HEK293 (cell line): ENCODE results near the gene CLCN7.

Experiments
- CTCF ChIA-PET: fragments of 350-600 bp; formaldehyde crosslinking; extraction: SDS; loops from one replicate; lab custom pipeline; 2021; ENCODE audit warnings: antibody characterized with exemption; lab: Yijun Ruan, JAX
- POLR2A ChIA-PET: fragments of 300-600 bp; formaldehyde crosslinking; extraction: SDS; loops from one replicate; lab custom pipeline; 2020; ENCODE audit warnings: antibody characterized with exemption, inconsistent platforms; lab: Yijun Ruan, JAX
- H3K27ac ChIP-seq: fragments of 200-500 bp; sonication (Bioruptor generic); 2 replicates; pipeline ENCODE4 v1.5.1; 2014; ENCODE audit warnings: low read depth, low read length, control low read depth, inconsistent platforms; ENCODE audit errors: extremely low read depth
- H3K36me3 ChIP-seq, 2 experiments: fragments of 200-500 bp in 1 of 2; sonication (Bioruptor generic) in 1 of 2; 1 replicate in 1 of 2; 2 replicates in 1 of 2; pipeline ENCODE4 v1.5.1; 2014 to 2017; ENCODE audit warnings: inconsistent platforms in 2 of 2, low read length in 2 of 2; ENCODE audit not compliant: control insufficient read depth in 2 of 2, insufficient read depth in 1 of 2
- H3K4me1 ChIP-seq: fragments of 200-500 bp; sonication (Bioruptor generic); 2 replicates; pipeline ENCODE4 v1.5.1; 2014; ENCODE audit warnings: mild to moderate bottlenecking, low read length, inconsistent platforms; ENCODE audit not compliant: control insufficient read depth, insufficient read depth
- H3K4me3 ChIP-seq: 2 replicates; pipeline ENCODE4 v1.5.1; 2011; ENCODE audit warnings: low read depth, mild to moderate bottlenecking, control low read depth, low read length, moderate library complexity
- H3K9me3 ChIP-seq: fragments of 200-500 bp; sonication (Bioruptor generic); 2 replicates; pipeline ENCODE4 v1.5.1; 2014; ENCODE audit warnings: low read depth, low read length, inconsistent platforms; ENCODE audit not compliant: control insufficient read depth, insufficient read depth
- KLF8 ChIP-seq: fragments of 450-650 bp; formaldehyde crosslinking; IDR thresholded peaks from 2 replicates; pipeline ENCODE4 v1.5.1; 2016; ENCODE audit warnings: missing biosample characterization, missing genetic modification characterization
- WT1 ChIP-seq: fragments of 450-650 bp; formaldehyde crosslinking; IDR thresholded peaks from 2 replicates; pipeline ENCODE4 v1.5.1; 2016; ENCODE audit warnings: missing biosample characterization, missing genetic modification characterization
- YY2 ChIP-seq: fragments of 450-650 bp; formaldehyde crosslinking; IDR thresholded peaks from 2 replicates; pipeline ENCODE4 v1.5.1; 2016; ENCODE audit warnings: missing biosample characterization, missing genetic modification characterization
- ZNF157 ChIP-seq: fragments of 450-650 bp; formaldehyde crosslinking; IDR thresholded peaks from 2 replicates; pipeline ENCODE4 v1.5.1; 2016; ENCODE audit warnings: missing biosample characterization, missing genetic modification characterization
- ZNF174 ChIP-seq: fragments of 450-650 bp; formaldehyde crosslinking; IDR thresholded peaks from 2 replicates; pipeline ENCODE4 v1.5.0; 2017; ENCODE audit warnings: missing biosample characterization, mild to moderate bottlenecking, missing genetic modification characterization
- ZNF354C ChIP-seq: fragments of 450-650 bp; formaldehyde crosslinking; IDR thresholded peaks from 2 replicates; pipeline ENCODE4 v1.5.1; 2016; ENCODE audit warnings: missing biosample characterization, missing genetic modification characterization, low read depth, borderline replicate concordance
- ZNF510 ChIP-seq: fragments of 450-650 bp; formaldehyde crosslinking; IDR thresholded peaks from 2 replicates; pipeline ENCODE4 v1.5.1; 2018; ENCODE audit warnings: mild to moderate bottlenecking, missing genetic modification characterization, missing biosample characterization; ENCODE audit not compliant: insufficient replicate concordance
- ZNF529 ChIP-seq: fragments of 450-650 bp; formaldehyde crosslinking; IDR thresholded peaks from 2 replicates; pipeline ENCODE4 v1.5.1; 2017; ENCODE audit warnings: missing genetic modification characterization, missing biosample characterization; ENCODE audit not compliant: insufficient replicate concordance
- ZNF596 ChIP-seq: fragments of 450-650 bp; IDR thresholded peaks from 2 replicates; pipeline ENCODE4 v1.5.0; 2018; ENCODE audit warnings: missing biosample characterization, mild to moderate bottlenecking, missing genetic modification characterization, moderate library complexity
- ZNF621 ChIP-seq: fragments of 450-650 bp; formaldehyde crosslinking; IDR thresholded peaks from 2 replicates; pipeline ENCODE4 v1.5.1; 2017; ENCODE audit warnings: missing biosample characterization, missing genetic modification characterization
- ZNF629 ChIP-seq: fragments of 450-650 bp; formaldehyde crosslinking; IDR thresholded peaks from 2 replicates; pipeline ENCODE4 v1.5.1; 2017; ENCODE audit warnings: missing biosample characterization, missing genetic modification characterization
- ZNF654 ChIP-seq: fragments of 450-650 bp; formaldehyde crosslinking; IDR thresholded peaks from 2 replicates; pipeline ENCODE4 v1.5.1; 2016; ENCODE audit warnings: low read depth, missing biosample characterization, missing genetic modification characterization
- ZNF701 ChIP-seq: fragments of 450-650 bp; formaldehyde crosslinking; IDR thresholded peaks from 2 replicates; pipeline ENCODE4 v1.5.1; 2016; ENCODE audit warnings: missing biosample characterization, missing genetic modification characterization
- ZSCAN16 ChIP-seq: fragments of 450-650 bp; formaldehyde crosslinking; IDR thresholded peaks from 2 replicates; pipeline ENCODE4 v1.5.1; 2016; ENCODE audit warnings: missing biosample characterization, missing genetic modification characterization
- TF ChIP-seq, protein P1 (sequence below): fragments of 450-650 bp; formaldehyde crosslinking; IDR thresholded peaks from 2 replicates; pipeline ENCODE4 v1.5.1; 2016; ENCODE audit warnings: missing biosample characterization, missing genetic modification characterization
- TF ChIP-seq, protein P2 (sequence below): fragments of 450-650 bp; formaldehyde crosslinking; IDR thresholded peaks from 2 replicates; pipeline ENCODE4 v1.5.1; 2016; ENCODE audit warnings: missing biosample characterization, missing genetic modification characterization
- TF ChIP-seq, protein P3 (sequence below): sonication (generic); formaldehyde crosslinking; IDR thresholded peaks from 2 replicates; pipeline ENCODE4 v1.8.1; 2022; ENCODE audit warnings: mild to moderate bottlenecking, moderate library complexity, missing genetic modification reagents
- TF ChIP-seq, protein P4 (sequence below): fragments of 450-650 bp; formaldehyde crosslinking; IDR thresholded peaks from 2 replicates; pipeline ENCODE4 v1.5.1; 2016; ENCODE audit warnings: missing biosample characterization, missing genetic modification characterization
- TF ChIP-seq, protein P5 (sequence below): fragments of 450-650 bp; formaldehyde crosslinking; IDR thresholded peaks from 2 replicates; pipeline ENCODE4 v1.5.1; 2016; ENCODE audit warnings: missing biosample characterization, missing genetic modification characterization, borderline replicate concordance

The CLCN7 gene

DNA sequence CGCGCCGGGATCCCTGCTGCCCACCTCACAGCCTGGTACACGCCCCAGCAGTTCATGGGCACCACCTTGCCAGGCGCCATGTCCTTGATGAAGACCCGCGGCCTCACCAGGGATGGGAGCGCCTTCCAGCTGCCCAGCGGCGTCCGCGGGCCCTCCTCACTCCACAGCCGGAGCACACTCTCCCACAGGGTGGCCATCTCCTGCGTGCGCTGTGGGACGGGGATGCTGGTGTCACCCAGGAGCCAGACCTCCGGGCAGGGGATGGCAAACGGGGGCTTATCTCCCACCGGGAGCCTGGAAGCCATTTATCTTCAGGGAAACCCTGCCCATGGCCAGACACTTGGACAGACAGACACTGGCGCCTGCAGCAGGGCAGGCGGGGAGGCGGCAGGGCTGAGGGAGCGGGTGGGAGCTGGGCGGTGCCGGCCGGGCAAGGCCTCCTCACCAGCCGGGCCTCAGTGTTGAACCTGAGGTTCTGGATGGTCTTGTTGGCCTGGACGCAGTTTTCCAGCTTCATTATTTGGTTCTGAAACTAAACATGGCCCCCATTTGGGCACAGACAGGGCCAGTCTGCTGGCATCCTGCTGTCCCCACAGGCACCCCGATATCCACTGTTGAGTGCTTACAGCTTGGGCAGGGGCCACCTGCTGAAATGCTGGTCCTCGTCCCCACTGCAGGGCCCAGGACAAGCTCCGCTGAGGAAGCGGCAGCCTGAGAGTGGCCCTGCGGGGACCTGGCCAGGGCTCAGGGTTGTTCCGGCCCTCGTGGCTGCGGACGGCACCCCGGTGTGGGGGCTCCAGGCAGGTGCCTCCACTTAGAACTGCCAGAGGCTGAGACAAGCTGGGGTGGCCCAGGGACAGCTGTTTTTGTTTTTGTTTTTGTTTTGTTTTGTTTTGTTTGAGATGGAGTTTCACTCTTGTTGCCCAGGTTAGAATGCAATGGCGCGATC lies 39.9 kb downstream of the CLCN7 start (continued):
- no peak for TF ChIP-seq ZNF510 (tag by site-specific recombination)
- TF ChIP-seq ZNF157: no peak
- TF ChIP-seq ZNF701 (tag by site-specific recombination): no peak
- TF ChIP-seq, protein P1, sequence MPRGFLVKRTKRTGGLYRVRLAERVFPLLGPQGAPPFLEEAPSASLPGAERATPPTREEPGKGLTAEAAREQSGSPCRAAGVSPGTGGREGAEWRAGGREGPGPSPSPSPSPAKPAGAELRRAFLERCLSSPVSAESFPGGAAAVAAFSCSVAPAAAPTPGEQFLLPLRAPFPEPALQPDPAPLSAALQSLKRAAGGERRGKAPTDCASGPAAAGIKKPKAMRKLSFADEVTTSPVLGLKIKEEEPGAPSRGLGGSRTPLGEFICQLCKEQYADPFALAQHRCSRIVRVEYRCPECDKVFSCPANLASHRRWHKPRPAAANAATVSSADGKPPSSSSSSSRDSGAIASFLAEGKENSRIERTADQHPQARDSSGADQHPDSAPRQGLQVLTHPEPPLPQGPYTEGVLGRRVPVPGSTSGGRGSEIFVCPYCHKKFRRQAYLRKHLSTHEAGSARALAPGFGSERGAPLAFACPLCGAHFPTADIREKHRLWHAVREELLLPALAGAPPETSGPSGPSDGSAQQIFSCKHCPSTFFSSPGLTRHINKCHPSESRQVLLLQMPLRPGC (tag by site-specific recombination): no peak
- TF ChIP-seq, all 188 proteins: peak for 0

DNA sequence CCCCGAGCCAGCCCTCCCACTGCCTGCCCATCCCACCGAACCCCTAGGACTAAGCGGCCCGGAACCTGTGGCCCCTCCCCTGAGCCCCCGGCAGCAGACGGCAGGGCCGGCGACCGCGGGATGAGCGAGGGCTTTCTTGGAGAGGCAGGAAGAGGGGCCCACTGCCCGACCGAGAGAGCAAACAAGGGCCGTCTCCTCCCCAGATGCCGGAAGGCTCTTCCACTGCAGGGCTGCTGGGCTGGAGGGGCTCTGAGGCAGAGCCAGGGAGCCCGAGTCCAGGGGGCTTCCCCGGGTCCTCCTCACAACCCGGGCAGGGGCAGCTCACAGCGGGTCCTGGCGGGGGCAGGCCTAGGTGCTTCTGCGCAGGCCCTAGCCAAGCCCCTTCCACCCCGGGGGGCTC lies 41.1 kb downstream of the CLCN7 start:
- ChIA-PET CTCF (no interaction called here), POLR2A (no interaction called here)
- H3K4me1 ChIP-seq: no peaks in the 10 kb centered on the region; the same call in 1 of the 2 replicates
- H3K9me3 ChIP-seq: no peaks in the 10 kb centered on the region
- H3K36me3 ChIP-seq: no peaks in the 10 kb centered on the region
- H3K27ac ChIP-seq: no peak overlapping the region
- no peak overlapping the region for H3K4me3 ChIP-seq
- TF ChIP-seq, protein P2, sequence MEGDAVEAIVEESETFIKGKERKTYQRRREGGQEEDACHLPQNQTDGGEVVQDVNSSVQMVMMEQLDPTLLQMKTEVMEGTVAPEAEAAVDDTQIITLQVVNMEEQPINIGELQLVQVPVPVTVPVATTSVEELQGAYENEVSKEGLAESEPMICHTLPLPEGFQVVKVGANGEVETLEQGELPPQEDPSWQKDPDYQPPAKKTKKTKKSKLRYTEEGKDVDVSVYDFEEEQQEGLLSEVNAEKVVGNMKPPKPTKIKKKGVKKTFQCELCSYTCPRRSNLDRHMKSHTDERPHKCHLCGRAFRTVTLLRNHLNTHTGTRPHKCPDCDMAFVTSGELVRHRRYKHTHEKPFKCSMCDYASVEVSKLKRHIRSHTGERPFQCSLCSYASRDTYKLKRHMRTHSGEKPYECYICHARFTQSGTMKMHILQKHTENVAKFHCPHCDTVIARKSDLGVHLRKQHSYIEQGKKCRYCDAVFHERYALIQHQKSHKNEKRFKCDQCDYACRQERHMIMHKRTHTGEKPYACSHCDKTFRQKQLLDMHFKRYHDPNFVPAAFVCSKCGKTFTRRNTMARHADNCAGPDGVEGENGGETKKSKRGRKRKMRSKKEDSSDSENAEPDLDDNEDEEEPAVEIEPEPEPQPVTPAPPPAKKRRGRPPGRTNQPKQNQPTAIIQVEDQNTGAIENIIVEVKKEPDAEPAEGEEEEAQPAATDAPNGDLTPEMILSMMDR: no peak
- TF ChIP-seq, protein P3, sequence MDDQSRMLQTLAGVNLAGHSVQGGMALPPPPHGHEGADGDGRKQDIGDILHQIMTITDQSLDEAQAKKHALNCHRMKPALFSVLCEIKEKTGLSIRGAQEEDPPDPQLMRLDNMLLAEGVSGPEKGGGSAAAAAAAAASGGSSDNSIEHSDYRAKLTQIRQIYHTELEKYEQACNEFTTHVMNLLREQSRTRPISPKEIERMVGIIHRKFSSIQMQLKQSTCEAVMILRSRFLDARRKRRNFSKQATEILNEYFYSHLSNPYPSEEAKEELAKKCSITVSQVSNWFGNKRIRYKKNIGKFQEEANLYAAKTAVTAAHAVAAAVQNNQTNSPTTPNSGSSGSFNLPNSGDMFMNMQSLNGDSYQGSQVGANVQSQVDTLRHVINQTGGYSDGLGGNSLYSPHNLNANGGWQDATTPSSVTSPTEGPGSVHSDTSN (CRISPR knock-in tag): no peak
- TF ChIP-seq ZNF629 (tag by site-specific recombination) (no peak), ZNF654 (tag by site-specific recombination) (no peak), ZNF529 (tag by site-specific recombination) (no peak), WT1 (tag by site-specific recombination) (no peak), ZSCAN16 (tag by site-specific recombination) (no peak), ZNF157 (no peak), KLF8 (tag by site-specific recombination) (no peak), ZNF354C (tag by site-specific recombination) (no peak), YY2 (tag by site-specific recombination) (no peak), ZNF621 (no peak), ZNF596 (no peak), ZNF174 (tag by site-specific recombination) (no peak)
- TF ChIP-seq, protein P4, sequence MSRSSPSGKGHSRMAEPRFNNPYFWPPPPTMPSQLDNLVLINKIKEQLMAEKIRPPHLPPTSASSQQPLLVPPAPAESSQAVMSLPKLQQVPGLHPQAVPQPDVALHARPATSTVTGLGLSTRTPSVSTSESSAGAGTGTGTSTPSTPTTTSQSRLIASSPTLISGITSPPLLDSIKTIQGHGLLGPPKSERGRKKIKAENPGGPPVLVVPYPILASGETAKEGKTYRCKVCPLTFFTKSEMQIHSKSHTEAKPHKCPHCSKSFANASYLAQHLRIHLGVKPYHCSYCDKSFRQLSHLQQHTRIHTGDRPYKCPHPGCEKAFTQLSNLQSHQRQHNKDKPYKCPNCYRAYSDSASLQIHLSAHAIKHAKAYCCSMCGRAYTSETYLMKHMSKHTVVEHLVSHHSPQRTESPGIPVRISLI: no peak
- TF ChIP-seq, protein P5, sequence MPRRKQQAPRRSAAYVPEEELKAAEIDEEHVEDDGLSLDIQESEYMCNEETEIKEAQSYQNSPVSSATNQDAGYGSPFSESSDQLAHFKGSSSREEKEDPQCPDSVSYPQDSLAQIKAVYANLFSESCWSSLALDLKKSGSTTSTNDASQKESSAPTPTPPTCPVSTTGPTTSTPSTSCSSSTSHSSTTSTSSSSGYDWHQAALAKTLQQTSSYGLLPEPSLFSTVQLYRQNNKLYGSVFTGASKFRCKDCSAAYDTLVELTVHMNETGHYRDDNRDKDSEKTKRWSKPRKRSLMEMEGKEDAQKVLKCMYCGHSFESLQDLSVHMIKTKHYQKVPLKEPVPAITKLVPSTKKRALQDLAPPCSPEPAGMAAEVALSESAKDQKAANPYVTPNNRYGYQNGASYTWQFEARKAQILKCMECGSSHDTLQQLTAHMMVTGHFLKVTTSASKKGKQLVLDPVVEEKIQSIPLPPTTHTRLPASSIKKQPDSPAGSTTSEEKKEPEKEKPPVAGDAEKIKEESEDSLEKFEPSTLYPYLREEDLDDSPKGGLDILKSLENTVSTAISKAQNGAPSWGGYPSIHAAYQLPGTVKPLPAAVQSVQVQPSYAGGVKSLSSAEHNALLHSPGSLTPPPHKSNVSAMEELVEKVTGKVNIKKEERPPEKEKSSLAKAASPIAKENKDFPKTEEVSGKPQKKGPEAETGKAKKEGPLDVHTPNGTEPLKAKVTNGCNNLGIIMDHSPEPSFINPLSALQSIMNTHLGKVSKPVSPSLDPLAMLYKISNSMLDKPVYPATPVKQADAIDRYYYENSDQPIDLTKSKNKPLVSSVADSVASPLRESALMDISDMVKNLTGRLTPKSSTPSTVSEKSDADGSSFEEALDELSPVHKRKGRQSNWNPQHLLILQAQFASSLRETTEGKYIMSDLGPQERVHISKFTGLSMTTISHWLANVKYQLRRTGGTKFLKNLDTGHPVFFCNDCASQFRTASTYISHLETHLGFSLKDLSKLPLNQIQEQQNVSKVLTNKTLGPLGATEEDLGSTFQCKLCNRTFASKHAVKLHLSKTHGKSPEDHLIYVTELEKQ (tag by site-specific recombination): no peak
